Retinal pigment epithelial cell (primary cell): ENCODE results near the gene ACADL.

Source experiments
- DNase-seq: peaks from one replicate; pipeline ENCODE4 v3.0.0-alpha.2; 2010; ENCODE audit warnings: low read depth
- H3K4me3 ChIP-seq: 2 replicates; pipeline ENCODE4 v1.5.1; 2011; ENCODE audit warnings: mild to moderate bottlenecking, low read length, control low read depth, moderate library complexity
- TF ChIP-seq, protein P1 (sequence below): conservative IDR thresholded peaks from 2 replicates; pipeline ENCODE4 v1.5.1; 2011; ENCODE audit warnings: low read depth, low read length, control low read depth, inconsistent platforms

ACADL gene

DNA sequence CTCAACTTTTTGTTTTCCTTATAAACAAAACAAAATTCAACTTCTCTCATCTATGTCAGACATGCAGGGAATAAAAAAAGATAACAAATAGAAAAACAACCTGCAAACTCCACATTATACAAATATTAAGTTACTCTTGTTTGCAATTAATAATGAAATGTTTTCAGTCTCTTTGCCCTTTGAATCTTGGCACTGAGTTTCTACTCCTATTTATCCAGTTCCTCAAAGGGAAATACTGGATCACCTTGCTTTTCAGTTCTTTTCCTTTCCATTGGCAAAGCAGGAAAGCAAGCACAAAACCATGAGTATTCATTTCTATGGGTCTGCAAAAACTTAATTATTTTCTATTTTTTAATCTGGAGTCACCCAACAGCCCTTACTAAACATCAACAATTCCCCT is 77.6 kb downstream of the ACADL start:
- TF ChIP-seq, protein P1, sequence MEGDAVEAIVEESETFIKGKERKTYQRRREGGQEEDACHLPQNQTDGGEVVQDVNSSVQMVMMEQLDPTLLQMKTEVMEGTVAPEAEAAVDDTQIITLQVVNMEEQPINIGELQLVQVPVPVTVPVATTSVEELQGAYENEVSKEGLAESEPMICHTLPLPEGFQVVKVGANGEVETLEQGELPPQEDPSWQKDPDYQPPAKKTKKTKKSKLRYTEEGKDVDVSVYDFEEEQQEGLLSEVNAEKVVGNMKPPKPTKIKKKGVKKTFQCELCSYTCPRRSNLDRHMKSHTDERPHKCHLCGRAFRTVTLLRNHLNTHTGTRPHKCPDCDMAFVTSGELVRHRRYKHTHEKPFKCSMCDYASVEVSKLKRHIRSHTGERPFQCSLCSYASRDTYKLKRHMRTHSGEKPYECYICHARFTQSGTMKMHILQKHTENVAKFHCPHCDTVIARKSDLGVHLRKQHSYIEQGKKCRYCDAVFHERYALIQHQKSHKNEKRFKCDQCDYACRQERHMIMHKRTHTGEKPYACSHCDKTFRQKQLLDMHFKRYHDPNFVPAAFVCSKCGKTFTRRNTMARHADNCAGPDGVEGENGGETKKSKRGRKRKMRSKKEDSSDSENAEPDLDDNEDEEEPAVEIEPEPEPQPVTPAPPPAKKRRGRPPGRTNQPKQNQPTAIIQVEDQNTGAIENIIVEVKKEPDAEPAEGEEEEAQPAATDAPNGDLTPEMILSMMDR: no peak
- H3K4me3 ChIP-seq: no peak overlapping the region
- no peak for DNase-seq
